ENCODE data around the gene PPFIA1.

The PPFIA1 gene

DNA sequence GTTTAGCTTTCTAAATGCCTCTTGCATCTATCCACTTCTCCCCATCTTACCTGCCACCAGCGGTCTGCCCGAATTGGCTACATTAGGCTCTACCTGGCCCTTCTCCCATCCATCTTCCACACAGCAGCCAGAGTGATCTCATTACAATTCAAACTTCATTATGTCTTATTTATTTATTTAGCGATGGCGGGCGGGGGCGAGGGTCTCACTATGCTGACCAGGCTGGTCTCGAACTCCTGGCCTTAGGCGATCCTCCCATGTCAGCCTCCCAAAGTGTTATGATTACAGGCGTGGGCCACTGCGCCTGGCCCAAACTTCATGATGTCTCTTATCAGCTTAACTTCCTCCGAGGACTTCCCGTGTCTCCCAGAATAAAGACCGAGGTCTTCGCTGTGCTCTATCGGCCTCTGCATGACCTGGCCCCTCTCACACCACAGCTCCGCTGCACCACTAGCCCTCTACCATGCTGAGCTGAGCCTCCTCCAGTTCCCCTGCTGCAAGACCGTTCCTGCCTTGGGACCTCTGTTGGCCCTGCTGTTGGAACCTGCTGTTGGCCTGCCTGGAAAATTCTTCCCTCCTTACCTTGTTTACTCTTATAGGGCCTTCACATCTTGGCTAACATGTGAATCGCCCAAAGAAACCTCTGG lies 127.0 kb downstream of the PPFIA1 start:
- Histone ChIP-seq H3K36me3 (ENCODE audit: insufficient read depth, low read length) (peaks cover 12% of the 10 kb centered on the region), H3K9me3 (ENCODE audit: low read depth, low read length) (no peaks in the 10 kb centered on the region), H3K9ac (ENCODE audit: insufficient read length) (peak overlapping the region; percentile 95), H3K27ac (no peak overlapping the region), H3K4me3 (peak overlapping the region; percentile 91)
- DNase-seq (ENCODE audit: low read depth, low spot score) = no peak
- TF ChIP-seq FOXP2 (optimal IDR thresholded peaks at IDR 0.05; ENCODE audit: control extremely low read depth, extremely low read length, insufficient read depth) (no peak), POLR2AphosphoS5 (IDR thresholded peaks at IDR 0.05; ENCODE audit: borderline replicate concordance, low read depth, low read length) (no peak), EZH2 (IDR thresholded peaks at IDR 0.05) (no peak)

DNA sequence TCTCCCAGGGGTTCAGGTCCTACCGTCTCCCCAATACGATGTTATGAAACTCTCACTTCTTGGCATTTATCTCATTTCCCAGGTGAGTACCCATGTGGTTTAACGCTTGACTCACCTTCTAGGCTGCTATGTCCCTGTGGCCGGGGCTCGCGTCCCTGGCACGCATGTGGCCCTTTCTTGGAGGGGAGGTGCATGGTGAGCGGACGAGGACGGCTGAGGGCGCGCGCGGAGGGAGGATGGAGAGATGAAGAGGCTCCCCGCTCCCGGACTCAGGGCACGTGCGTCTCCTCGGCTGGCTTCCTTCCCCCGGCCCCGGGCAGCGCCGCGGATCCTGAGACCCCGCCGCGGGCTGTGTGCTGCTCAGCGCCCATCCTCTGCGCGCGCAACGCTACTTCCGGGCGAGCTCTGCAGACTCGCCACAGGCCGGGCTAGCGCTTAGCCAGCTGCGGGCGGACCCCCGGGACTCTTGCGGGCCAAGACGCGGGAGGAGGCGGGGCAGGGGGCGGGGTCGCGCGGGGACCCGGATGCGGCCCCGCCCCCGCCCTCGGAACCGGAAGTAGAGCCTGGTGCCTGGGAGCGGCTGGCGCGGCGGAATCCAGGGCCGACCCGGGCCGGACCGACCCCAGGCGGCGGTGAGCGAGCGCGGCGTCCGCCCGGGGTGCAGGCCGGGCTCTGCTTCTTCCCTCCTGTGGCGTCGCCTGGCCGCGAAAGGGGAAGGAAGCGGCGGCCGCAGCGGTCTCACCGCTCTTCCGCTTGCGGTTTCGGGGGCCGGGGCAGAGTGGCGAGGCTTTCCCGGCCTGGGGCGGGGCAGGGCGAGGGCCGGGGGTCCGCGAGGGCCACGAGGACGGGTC lies 127.7 kb downstream of the PPFIA1 start, which contains the start of gene CTTN:
CTTN (plus strand) TSS at position 547 of the 851 bp plus-strand sequence. CDS start 8,769 bp downstream, outside the sequence.
- Histone ChIP-seq H3K36me3 (ENCODE audit: insufficient read depth, low read length) (peaks cover 12% of the 10 kb centered on the region), H3K9me3 (ENCODE audit: low read depth, low read length) (no peaks in the 10 kb centered on the region), H3K9ac (ENCODE audit: insufficient read length) (peak within 1 kb of the TSS; percentile 95), H3K4me3 (peak within 1 kb of the TSS; percentile 91), H3K27ac (no peak within 1 kb of the TSS)
- peak; percentile 90 for TF ChIP-seq POLR2AphosphoS5 (IDR thresholded peaks at IDR 0.05; ENCODE audit: borderline replicate concordance, low read depth, low read length)
- no peak for TF ChIP-seq FOXP2 (optimal IDR thresholded peaks at IDR 0.05; ENCODE audit: control extremely low read depth, extremely low read length, insufficient read depth)
- peak; percentile 10 for DNase-seq (ENCODE audit: low read depth, low spot score)

DNA sequence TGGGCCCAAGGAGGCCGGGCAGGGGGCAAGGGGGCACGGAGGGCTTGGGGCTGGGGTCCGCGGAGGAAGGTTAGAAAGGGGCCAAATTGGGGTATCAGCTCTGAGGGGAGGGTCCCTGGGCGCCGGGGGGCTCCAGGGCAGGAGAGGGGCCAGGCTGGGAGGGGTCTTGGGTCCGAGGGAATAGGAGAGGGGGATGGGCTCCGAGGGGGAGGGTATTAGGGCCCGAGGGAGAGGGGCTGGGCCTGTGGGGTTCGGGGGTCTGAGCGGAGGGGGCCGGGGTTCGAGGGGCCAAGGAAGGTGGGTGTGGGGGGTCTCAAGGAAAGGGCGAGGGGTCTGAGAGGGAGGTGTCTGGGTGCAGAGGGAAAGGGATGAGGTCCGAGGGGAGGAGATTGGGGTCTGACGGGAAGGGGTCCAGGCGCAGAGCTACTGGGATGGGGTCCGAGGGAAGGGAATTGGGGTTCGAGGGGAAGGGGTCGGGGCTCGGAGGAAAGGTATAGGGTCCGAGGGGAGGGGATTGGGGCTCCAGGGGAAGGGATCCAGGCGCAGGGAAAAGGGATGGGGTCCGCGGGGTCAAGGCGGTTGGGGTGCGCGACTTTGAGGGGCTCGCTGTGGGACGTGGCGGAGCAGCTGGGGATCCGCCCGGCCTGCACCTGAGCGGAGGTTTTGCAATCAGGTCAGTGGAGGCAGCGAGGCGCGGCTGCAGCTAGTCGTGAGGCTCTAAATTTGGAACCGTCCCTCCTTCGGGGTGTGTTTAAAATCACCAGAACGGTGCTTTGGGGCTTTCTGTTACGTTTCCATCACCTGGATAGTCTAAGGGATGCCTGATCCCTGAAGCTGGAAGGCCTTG lies 128.6 kb downstream of the PPFIA1 start:
- no peak for DNase-seq (ENCODE audit: low read depth, low spot score)
- TF ChIP-seq POLR2AphosphoS5 (IDR thresholded peaks at IDR 0.05; ENCODE audit: borderline replicate concordance, low read depth, low read length) = no peak
- no peak for TF ChIP-seq FOXP2 (optimal IDR thresholded peaks at IDR 0.05; ENCODE audit: control extremely low read depth, extremely low read length, insufficient read depth)
- no peak for TF ChIP-seq EZH2 (IDR thresholded peaks at IDR 0.05)
- H3K36me3 ChIP-seq (ENCODE audit: insufficient read depth, low read length) = peaks cover 6% of the 10 kb centered on the region
- peak overlapping the region; percentile 95 for H3K9ac ChIP-seq (ENCODE audit: insufficient read length)
- no peak overlapping the region for H3K27ac ChIP-seq
- no peaks in the 10 kb centered on the region for H3K9me3 ChIP-seq (ENCODE audit: low read depth, low read length)
- H3K4me3 ChIP-seq = peak overlapping the region; percentile 91

GRCh38 chr11:70399681-70400112 lies 129.2 kb downstream of the PPFIA1 start:
- Histone ChIP-seq H3K4me3 (peak overlapping the region; percentile 91), H3K36me3 (ENCODE audit: insufficient read depth, low read length) (peaks cover 6% of the 10 kb centered on the region), H3K9me3 (ENCODE audit: low read depth, low read length) (no peaks in the 10 kb centered on the region), H3K9ac (ENCODE audit: insufficient read length) (peak overlapping the region; percentile 95), H3K27ac (no peak overlapping the region)
- DNase-seq (ENCODE audit: low read depth, low spot score) = no peak
- no peak for TF ChIP-seq EZH2 (IDR thresholded peaks at IDR 0.05)
- TF ChIP-seq POLR2AphosphoS5 (IDR thresholded peaks at IDR 0.05; ENCODE audit: borderline replicate concordance, low read depth, low read length) = no peak
- TF ChIP-seq FOXP2 (optimal IDR thresholded peaks at IDR 0.05; ENCODE audit: control extremely low read depth, extremely low read length, insufficient read depth) = no peak

DNA sequence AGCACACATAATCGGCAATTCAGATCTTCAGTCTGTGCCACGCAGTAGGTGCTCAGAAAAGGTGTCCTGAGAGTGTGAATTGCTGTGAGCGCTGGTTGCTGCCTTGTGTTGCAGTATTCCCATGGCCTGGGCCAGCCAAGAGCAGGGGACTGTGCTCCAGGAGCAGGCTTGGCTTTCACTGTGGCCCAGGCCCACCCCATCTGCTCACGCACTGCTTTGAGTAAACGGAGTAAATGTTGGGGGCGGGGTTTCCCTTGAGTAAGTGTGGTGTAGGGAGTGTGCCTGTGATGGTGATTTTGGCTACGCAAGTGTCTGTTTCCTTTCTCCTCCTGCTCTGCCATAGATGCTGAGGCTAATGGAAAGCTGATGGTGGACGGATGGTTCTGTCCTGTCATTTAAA lies 130.2 kb downstream of the PPFIA1 start:
- Histone ChIP-seq H3K9ac (ENCODE audit: insufficient read length) (no peak overlapping the region), H3K4me3 (no peak overlapping the region), H3K36me3 (ENCODE audit: insufficient read depth, low read length) (peaks cover 10% of the 10 kb centered on the region), H3K9me3 (ENCODE audit: low read depth, low read length) (no peaks in the 10 kb centered on the region), H3K27ac (no peak overlapping the region)
- DNase-seq (ENCODE audit: low read depth, low spot score) = no peak
- TF ChIP-seq POLR2AphosphoS5 (IDR thresholded peaks at IDR 0.05; ENCODE audit: borderline replicate concordance, low read depth, low read length) (no peak), FOXP2 (optimal IDR thresholded peaks at IDR 0.05; ENCODE audit: control extremely low read depth, extremely low read length, insufficient read depth) (no peak), EZH2 (IDR thresholded peaks at IDR 0.05) (no peak)

DNA sequence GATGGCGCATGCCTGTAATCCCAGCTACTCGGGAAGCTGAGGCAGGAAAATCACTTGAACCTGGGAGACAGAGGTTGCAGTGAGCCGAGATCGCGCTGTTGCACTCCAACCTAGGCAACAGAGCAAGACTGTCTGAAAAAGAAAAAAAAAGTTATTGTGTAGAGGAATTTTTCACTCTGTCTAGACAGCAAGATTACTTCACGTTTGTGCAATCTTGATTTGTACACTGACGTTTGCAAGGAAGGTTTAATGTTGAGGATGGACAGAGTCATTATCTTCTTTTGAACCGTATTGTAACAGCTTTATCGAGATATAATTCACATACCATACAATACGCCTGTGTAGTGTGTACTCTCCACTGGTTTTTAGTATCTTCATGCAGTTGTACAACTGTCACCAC lies 131.5 kb downstream of the PPFIA1 start:
- Histone ChIP-seq H3K9ac (ENCODE audit: insufficient read length) (no peak overlapping the region), H3K4me3 (no peak overlapping the region), H3K27ac (no peak overlapping the region), H3K36me3 (ENCODE audit: insufficient read depth, low read length) (peaks cover 20% of the 10 kb centered on the region), H3K9me3 (ENCODE audit: low read depth, low read length) (no peaks in the 10 kb centered on the region)
- TF ChIP-seq POLR2AphosphoS5 (IDR thresholded peaks at IDR 0.05; ENCODE audit: borderline replicate concordance, low read depth, low read length) (no peak), FOXP2 (optimal IDR thresholded peaks at IDR 0.05; ENCODE audit: control extremely low read depth, extremely low read length, insufficient read depth) (no peak), EZH2 (IDR thresholded peaks at IDR 0.05) (no peak)
- no peak for DNase-seq (ENCODE audit: low read depth, low spot score)

GRCh38 chr11:70402685-70403084 lies 132.2 kb downstream of the PPFIA1 start:
- no peak for DNase-seq (ENCODE audit: low read depth, low spot score)
- Histone ChIP-seq H3K27ac (no peak overlapping the region), H3K9ac (ENCODE audit: insufficient read length) (no peak overlapping the region), H3K9me3 (ENCODE audit: low read depth, low read length) (no peaks in the 10 kb centered on the region), H3K36me3 (ENCODE audit: insufficient read depth, low read length) (peaks cover 26% of the 10 kb centered on the region), H3K4me3 (no peak overlapping the region)
- no peak for TF ChIP-seq POLR2AphosphoS5 (IDR thresholded peaks at IDR 0.05; ENCODE audit: borderline replicate concordance, low read depth, low read length)
- no peak for TF ChIP-seq EZH2 (IDR thresholded peaks at IDR 0.05)
- no peak for TF ChIP-seq FOXP2 (optimal IDR thresholded peaks at IDR 0.05; ENCODE audit: control extremely low read depth, extremely low read length, insufficient read depth)

- H3K27ac ChIP-seq = no peak overlapping the region
- no peak for TF ChIP-seq POLR2AphosphoS5 (IDR thresholded peaks at IDR 0.05; ENCODE audit: borderline replicate concordance, low read depth, low read length)
- no peak for TF ChIP-seq EZH2 (IDR thresholded peaks at IDR 0.05)
- TF ChIP-seq FOXP2 (optimal IDR thresholded peaks at IDR 0.05; ENCODE audit: control extremely low read depth, extremely low read length, insufficient read depth) = no peak
- H3K9me3 ChIP-seq (ENCODE audit: low read depth, low read length) = no peaks in the 10 kb centered on the region
- DNase-seq (ENCODE audit: low read depth, low spot score) = no peak
- H3K4me3 ChIP-seq = no peak overlapping the region
- H3K9ac ChIP-seq (ENCODE audit: insufficient read length) = no peak overlapping the region
- H3K36me3 ChIP-seq (ENCODE audit: insufficient read depth, low read length) = peaks cover 40% of the 10 kb centered on the region
Observed at GRCh38 chr11:70404244-70404643, 133.8 kb downstream of the PPFIA1 start.

Data from SK-N-MC (cell line).